HepG2 (cell line): ENCODE results near the gene FAM110D. TPM values are rescaled to one million over a fixed set of nuclear protein-coding genes. Genes with fewer than 3 reads are reported as not detected.
A peak's percentile ranks its signal among the peaks of the same experiment; 100 is the strongest.

Experiments
- DNMT3B ChIP-seq: conservative IDR thresholded peaks from 2 replicates; pipeline ENCODE4 v1.6.1; 2016; ENCODE audit warnings: missing biosample characterization, control low read depth
- ETV5 ChIP-seq: IDR thresholded peaks from 2 replicates; pipeline ENCODE4 v1.6.1; 2018; ENCODE audit warnings: missing biosample characterization, missing genetic modification reagents, inconsistent platforms, borderline replicate concordance
- GTF3A ChIP-seq: sonication (generic); formaldehyde crosslinking; conservative IDR thresholded peaks from 2 replicates; pipeline ENCODE4 v1.4.0; 2020; ENCODE audit warnings: mild to moderate bottlenecking, missing genetic modification reagents
- HBP1 ChIP-seq: IDR thresholded peaks from 2 replicates; pipeline ENCODE4 v1.6.1; 2016; ENCODE audit warnings: low read depth, control low read depth
- HNRNPLL ChIP-seq: fragments of 200-400 bp; formaldehyde crosslinking; IDR thresholded peaks from 2 replicates; pipeline ENCODE4 v1.6.1; 2017; ENCODE audit warnings: mild to moderate bottlenecking, low read depth, low read length; ENCODE audit not compliant: poor library complexity, severe bottlenecking
- MXD3 ChIP-seq: IDR thresholded peaks from 2 replicates; pipeline ENCODE4 v1.6.1; 2016; ENCODE audit warnings: mild to moderate bottlenecking, missing biosample characterization, missing genetic modification reagents
- NFKBIZ ChIP-seq: IDR thresholded peaks from 2 replicates; pipeline ENCODE4 v1.6.1; 2018; ENCODE audit warnings: missing genetic modification reagents, missing compliant biosample characterization
- POLR2G ChIP-seq: fragments of 200-400 bp; formaldehyde crosslinking; IDR thresholded peaks from 2 replicates; pipeline ENCODE4 v1.6.1; 2018; ENCODE audit warnings: mild to moderate bottlenecking, low read depth, low read length, moderate library complexity
- RAD21 ChIP-seq: fragments of 450-650 bp; formaldehyde crosslinking; IDR thresholded peaks from 2 replicates; pipeline ENCODE4 v1.5.0; 2020; ENCODE audit warnings: mild to moderate bottlenecking
- RFXAP ChIP-seq: sonication (generic); formaldehyde crosslinking; IDR thresholded peaks from 2 replicates; pipeline ENCODE4 v1.4.0; 2020; ENCODE audit warnings: missing genetic modification reagents, borderline replicate concordance
- SKI ChIP-seq: fragments of 450-650 bp; IDR thresholded peaks from one replicate; pipeline ENCODE4 v1.6.1; 2018; ENCODE audit warnings: mild to moderate bottlenecking; ENCODE audit not compliant: partially characterized antibody
- SRSF1 ChIP-seq: fragments of 200-400 bp; formaldehyde crosslinking; optimal IDR thresholded peaks from 2 replicates; pipeline ENCODE3; 2017; ENCODE audit warnings: mild to moderate bottlenecking, low read depth, low read length, moderate library complexity
- USF2 ChIP-seq, 2 experiments: sonication (generic) in 1 of 2; formaldehyde crosslinking in 1 of 2; IDR thresholded peaks; 2 replicates each; pipeline versions ENCODE4 v1.5.1 to v1.6.1; 2011 to 2020; ENCODE audit warnings: borderline replicate concordance in 1 of 2, low read depth in 1 of 2, low read length in 1 of 2, mild to moderate bottlenecking in 1 of 2, missing genetic modification reagents in 1 of 2, moderate library complexity in 1 of 2
- ZBTB33 ChIP-seq: sonication (generic); formaldehyde crosslinking; IDR thresholded peaks from 2 replicates; pipeline ENCODE4 v1.4.0; 2020; ENCODE audit warnings: missing genetic modification reagents
- ZBTB38 ChIP-seq: sonication (generic); formaldehyde crosslinking; IDR thresholded peaks from 2 replicates; pipeline ENCODE4 v1.5.1; 2020; ENCODE audit warnings: mild to moderate bottlenecking, missing genetic modification reagents
- ZMYM3 ChIP-seq: sonication (generic); formaldehyde crosslinking; IDR thresholded peaks from 2 replicates; pipeline ENCODE4 v1.5.1; 2020; ENCODE audit warnings: mild to moderate bottlenecking, missing genetic modification reagents
- ZNF430 ChIP-seq: sonication (generic); formaldehyde crosslinking; IDR thresholded peaks from 2 replicates; pipeline ENCODE4 v1.9.0; 2021; ENCODE audit warnings: mild to moderate bottlenecking, missing genetic modification reagents
- ZNF773 ChIP-seq: sonication (generic); formaldehyde crosslinking; IDR thresholded peaks from 2 replicates; pipeline ENCODE4 v1.4.0; 2020; ENCODE audit warnings: missing genetic modification reagents, borderline replicate concordance
- ZNF891 ChIP-seq: sonication (generic); formaldehyde crosslinking; IDR thresholded peaks from 2 replicates; pipeline ENCODE4 v1.5.0; 2020; ENCODE audit warnings: mild to moderate bottlenecking, missing genetic modification reagents
- ZSCAN31 ChIP-seq: sonication (generic); formaldehyde crosslinking; IDR thresholded peaks from 2 replicates; pipeline ENCODE4 v1.5.0; 2020; ENCODE audit warnings: low read depth, mild to moderate bottlenecking, missing genetic modification reagents
- polyA plus RNA-seq, 8 experiments: library from polyadenylated mRNA; depleted of rRNA in 3 of 8; stranded (reverse) in 7 of 8; unstranded in 1 of 8; fragments of >200 nt; fragmentation: Illumina TruSeq in 4 of 8; extraction: Trizol in 4 of 8; gene quantifications; 2 replicates each; pipeline versions ENCODE4 v1.2.1 to v1.2.3, GENCODE V29; 2011 to 2016; ENCODE audit warnings: low read depth in 4 of 8, missing spikeins in 1 of 8, mixed read lengths in 1 of 8; ENCODE audit not compliant: insufficient read depth in 1 of 8
- total RNA-seq, 5 experiments: library from RNA; depleted of rRNA; stranded (reverse); fragments of >200 nt; fragmentation: Illumina TruSeq; extraction: Trizol; gene quantifications; 2 replicates each; pipeline ENCODE4 v1.2.3, GENCODE V29; 2016; ENCODE audit warnings: low read depth in 1 of 5
- TF ChIP-seq, protein P1 (sequence below): fragments of 450-650 bp; IDR thresholded peaks from 2 replicates; pipeline ENCODE4 v1.6.1; 2017

Gene FAM110D
- total and polyA plus RNA-seq, 2 of the 13 experiments (the other 11 are each of a cell fraction or from before 2014, with no cell fraction given) = not detected

DNA sequence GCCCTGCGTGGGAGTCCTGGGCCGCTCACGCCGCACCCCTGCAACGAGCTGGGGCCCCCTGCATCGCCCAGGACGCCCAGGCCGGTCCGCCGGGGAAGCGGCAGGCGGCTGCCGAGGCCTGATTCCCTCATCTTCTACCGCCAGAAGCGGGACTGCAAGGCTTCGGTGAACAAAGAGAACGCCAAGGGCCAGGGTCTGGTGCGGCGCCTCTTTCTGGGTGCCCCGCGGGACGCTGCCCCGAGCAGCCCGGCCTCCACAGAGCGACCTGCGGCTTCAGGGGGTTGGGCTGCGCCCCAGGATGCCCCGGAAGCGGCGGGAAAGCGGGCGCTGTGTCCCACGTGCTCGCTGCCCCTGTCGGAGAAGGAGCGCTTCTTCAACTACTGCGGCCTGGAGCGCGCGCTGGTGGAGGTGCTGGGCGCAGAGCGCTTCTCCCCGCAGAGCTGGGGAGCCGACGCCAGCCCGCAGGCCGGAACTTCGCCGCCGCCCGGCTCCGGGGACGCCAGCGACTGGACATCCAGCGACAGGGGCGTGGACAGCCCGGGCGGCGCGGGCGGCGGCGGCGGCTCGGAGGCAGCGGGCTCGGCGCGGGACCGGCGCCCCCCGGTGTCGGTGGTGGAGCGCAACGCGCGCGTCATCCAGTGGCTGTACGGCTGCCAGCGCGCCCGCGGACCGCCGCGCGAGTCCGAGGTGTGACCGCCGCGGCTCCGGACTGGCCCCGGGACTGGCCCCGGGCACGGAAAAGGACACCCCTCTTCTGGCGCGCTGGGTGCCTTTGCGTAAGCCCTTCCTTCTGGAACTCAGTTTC, 2.7 kb downstream of the FAM110D start (continued):
- 0 out of 2 replicates have a peak, but pooled peaks have one; percentile 34 for TF ChIP-seq ZSCAN31 (CRISPR knock-in tag)
- TF ChIP-seq GTF3A (CRISPR knock-in tag) = no peak
- TF ChIP-seq RAD21 (CRISPR knock-in tag) = 0 out of 2 replicates have a peak, but pooled peaks have one; percentile 34
- TF ChIP-seq ZMYM3 (CRISPR knock-in tag) = no peak
- TF ChIP-seq POLR2G = peak; percentile 35; the same call in 1 of the 2 replicates
- no peak; the same call in 1 of the 2 replicates for TF ChIP-seq NFKBIZ (CRISPR knock-in tag)
- no peak for TF ChIP-seq USF2 (IDR thresholded peaks at IDR 0.05; ENCODE audit: low read depth, low read length)
- 0 out of 2 replicates have a peak, but pooled peaks have one; percentile 26 for TF ChIP-seq USF2 (CRISPR knock-in tag; IDR thresholded peaks at IDR 0.05; ENCODE audit: borderline replicate concordance)
- peak; percentile 46; the same call in 1 of the 2 replicates for TF ChIP-seq MXD3 (CRISPR knock-in tag)
- peak; percentile 65 for TF ChIP-seq HNRNPLL
- peak; percentile 15; the same call in 1 of the 2 replicates for TF ChIP-seq ETV5 (CRISPR knock-in tag)
- TF ChIP-seq ZNF891 (CRISPR knock-in tag) = peak; percentile 75; the same call in 1 of the 2 replicates
- peak; percentile 59; the same call in 1 of the 2 replicates for TF ChIP-seq ZBTB38 (CRISPR knock-in tag)
- TF ChIP-seq HBP1 (CRISPR knock-in tag) = no peak
- TF ChIP-seq, protein P1, sequence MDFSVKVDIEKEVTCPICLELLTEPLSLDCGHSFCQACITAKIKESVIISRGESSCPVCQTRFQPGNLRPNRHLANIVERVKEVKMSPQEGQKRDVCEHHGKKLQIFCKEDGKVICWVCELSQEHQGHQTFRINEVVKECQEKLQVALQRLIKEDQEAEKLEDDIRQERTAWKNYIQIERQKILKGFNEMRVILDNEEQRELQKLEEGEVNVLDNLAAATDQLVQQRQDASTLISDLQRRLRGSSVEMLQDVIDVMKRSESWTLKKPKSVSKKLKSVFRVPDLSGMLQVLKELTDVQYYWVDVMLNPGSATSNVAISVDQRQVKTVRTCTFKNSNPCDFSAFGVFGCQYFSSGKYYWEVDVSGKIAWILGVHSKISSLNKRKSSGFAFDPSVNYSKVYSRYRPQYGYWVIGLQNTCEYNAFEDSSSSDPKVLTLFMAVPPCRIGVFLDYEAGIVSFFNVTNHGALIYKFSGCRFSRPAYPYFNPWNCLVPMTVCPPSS = no peak
- TF ChIP-seq RFXAP (CRISPR knock-in tag) = no peak
- TF ChIP-seq SRSF1 = no peak
- no peak for TF ChIP-seq DNMT3B
- peak; percentile 71 for TF ChIP-seq ZBTB33 (CRISPR knock-in tag)
- peak; percentile 23 for TF ChIP-seq SKI
- TF ChIP-seq ZNF773 (CRISPR knock-in tag) = peak; percentile 42; the same call in 1 of the 2 replicates
- 0 out of 2 replicates have a peak, but pooled peaks have one; percentile 48 for TF ChIP-seq ZNF430
